Left kidney (tissue), 8 donors: ENCODE measurements around the gene SCAPER. TPM values are rescaled to one million over a fixed set of nuclear protein-coding genes. Genes with fewer than 3 reads are reported as not detected.

Experiments
- DNase-seq: peaks from one replicate; pipeline ENCODE4 v3.0.0-alpha.2; 2013
- long read RNA-seq, 8 donors: transcript quantifications; one replicate each; lab custom pipeline, GENCODE V29; 2026
- polyA plus RNA-seq: library from polyadenylated mRNA; unstranded; fragments of 120-200 nt; gene quantifications from one replicate; pipeline ENCODE4 v1.2.1, GENCODE V29; 2013; ENCODE audit not compliant: insufficient read length

The SCAPER gene, protein sequence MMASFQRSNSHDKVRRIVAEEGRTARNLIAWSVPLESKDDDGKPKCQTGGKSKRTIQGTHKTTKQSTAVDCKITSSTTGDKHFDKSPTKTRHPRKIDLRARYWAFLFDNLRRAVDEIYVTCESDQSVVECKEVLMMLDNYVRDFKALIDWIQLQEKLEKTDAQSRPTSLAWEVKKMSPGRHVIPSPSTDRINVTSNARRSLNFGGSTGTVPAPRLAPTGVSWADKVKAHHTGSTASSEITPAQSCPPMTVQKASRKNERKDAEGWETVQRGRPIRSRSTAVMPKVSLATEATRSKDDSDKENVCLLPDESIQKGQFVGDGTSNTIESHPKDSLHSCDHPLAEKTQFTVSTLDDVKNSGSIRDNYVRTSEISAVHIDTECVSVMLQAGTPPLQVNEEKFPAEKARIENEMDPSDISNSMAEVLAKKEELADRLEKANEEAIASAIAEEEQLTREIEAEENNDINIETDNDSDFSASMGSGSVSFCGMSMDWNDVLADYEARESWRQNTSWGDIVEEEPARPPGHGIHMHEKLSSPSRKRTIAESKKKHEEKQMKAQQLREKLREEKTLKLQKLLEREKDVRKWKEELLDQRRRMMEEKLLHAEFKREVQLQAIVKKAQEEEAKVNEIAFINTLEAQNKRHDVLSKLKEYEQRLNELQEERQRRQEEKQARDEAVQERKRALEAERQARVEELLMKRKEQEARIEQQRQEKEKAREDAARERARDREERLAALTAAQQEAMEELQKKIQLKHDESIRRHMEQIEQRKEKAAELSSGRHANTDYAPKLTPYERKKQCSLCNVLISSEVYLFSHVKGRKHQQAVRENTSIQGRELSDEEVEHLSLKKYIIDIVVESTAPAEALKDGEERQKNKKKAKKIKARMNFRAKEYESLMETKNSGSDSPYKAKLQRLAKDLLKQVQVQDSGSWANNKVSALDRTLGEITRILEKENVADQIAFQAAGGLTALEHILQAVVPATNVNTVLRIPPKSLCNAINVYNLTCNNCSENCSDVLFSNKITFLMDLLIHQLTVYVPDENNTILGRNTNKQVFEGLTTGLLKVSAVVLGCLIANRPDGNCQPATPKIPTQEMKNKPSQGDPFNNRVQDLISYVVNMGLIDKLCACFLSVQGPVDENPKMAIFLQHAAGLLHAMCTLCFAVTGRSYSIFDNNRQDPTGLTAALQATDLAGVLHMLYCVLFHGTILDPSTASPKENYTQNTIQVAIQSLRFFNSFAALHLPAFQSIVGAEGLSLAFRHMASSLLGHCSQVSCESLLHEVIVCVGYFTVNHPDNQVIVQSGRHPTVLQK (N-terminal part only)
- polyA plus RNA-seq = 21.9 TPM
- long read RNA-seq, donor 1, partial matches to known transcripts = 0 of 1 reads
- long read RNA-seq, donor 1, other reads (novel, unspliced or antisense) = 0 of 1 reads
- long read RNA-seq, donor 2, partial matches to known transcripts = 0 of 1 reads
- long read RNA-seq, donor 2, other reads (novel, unspliced or antisense) = 0 of 1 reads
- long read RNA-seq, donor 3 = 0 reads
- long read RNA-seq, donor 4 = 0 reads
- long read RNA-seq, donor 5 = 0 reads
- long read RNA-seq, donor 6, partial matches to known transcripts = 140 of 387 reads
- long read RNA-seq, donor 6, other reads (novel, unspliced or antisense) = 247 of 387 reads
- long read RNA-seq, donor 7 = 0 reads
- long read RNA-seq, donor 8 = 0 reads

- peak; percentile 91 for DNase-seq
Observed at GRCh38 chr15:76905013-76905839, at the start of gene SCAPER. Gene SCAPER, minus strand, starts transcription at chr15:76905340. Its CDS starts 21,523 bp downstream, at chr15:76883817.

DNA sequence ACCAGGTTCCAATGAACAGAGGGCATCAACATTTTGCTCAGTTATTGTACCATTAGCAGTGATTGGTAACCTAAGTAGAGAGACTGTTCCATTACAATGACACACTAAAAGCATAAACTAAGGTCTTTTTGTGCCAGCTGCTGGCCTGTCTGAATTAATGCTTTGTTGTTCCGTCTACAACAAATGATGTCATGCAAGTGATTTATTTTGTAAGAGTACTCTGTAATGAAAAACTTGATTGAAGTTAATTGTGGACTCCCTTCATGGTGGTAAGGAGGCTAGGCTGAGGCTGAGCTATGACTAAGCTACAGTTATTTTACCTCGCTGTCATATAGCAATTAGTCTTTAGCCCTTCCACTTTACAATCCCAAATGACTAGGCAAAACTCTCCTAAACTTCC lies 49.6 kb upstream of the SCAPER start:
- DNase-seq = no peak

DNA sequence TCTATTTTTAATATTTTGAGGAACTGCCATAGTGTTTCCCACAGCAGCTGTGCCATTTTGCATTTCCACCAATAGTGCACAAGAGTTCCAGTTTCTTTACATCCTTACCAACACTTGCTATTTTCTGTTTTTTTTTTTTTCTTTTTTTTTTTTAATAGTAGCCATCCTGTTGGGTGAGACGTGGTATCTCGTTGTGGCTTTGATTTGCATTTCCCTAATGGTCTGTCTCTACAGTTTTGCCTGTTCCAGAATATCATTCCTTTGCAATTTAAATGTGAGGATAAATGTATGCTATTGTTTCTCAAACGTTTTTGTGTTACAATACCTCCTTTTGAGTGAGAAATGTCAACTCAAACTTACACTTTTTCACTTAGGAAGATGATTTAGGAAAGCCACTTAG lies 48.8 kb upstream of the SCAPER start:
- DNase-seq = no peak

DNA sequence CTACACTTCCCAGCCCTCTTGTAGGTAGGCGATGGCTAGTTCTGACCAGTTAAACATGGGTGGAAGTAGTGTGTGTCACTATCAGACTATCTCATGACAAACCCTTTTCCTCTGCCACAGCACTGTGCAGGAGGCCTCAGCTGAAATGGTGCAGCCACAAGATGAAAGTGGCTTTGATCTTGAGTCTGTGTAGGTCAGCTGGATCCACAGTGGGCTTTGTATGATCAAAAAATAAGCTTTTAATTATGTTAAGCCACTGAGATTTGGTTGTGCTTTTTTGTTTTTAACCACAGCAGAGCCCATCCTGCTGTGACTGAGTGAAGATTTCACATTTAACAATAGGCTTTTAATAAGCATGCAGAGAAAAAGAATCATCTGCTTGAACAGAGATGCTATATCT lies 46.1 kb upstream of the SCAPER start:
- no peak for DNase-seq

DNA sequence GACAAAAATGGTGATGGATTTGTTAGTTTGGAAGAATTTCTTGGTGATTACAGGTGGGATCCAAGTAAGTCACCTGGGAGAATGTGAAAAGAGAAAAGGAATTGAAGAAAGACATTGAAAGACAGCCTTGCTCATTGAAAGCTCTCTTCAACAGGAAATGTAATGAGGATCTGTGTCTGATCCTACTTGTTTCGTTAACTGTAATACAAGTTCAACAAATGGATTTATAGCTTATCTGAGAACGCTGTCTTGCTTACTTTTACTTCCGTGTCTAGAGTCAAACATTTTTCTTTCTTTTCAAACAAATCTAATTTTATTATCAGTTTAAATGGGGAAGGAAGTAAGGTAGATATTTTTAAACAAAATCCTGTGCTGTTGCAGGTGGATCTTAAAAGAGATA lies 42.3 kb upstream of the SCAPER start:
- no peak for DNase-seq

- DNase-seq = no peak
Observed at GRCh38 chr15:76945494-76946093, 40.5 kb upstream of the SCAPER start.

DNA sequence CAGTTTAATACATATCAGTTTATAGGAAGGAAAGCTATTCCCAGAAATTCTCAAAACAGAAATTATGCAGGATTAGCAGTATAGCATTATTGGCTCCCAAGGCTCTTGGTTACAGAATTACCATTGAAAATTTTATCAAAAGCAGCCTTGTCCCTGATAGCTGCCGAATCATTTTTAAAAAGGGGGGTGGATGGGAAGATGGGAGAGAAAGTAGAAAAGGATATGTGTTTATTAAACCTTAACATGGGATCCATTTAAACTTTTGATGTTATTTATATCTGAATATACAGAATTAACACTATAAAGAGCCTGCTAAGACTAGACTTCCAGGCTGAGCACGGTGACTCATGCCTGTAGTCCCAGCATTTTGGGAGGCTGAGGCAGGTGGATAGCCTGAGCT lies 37.2 kb upstream of the SCAPER start:
- DNase-seq = no peak

DNA sequence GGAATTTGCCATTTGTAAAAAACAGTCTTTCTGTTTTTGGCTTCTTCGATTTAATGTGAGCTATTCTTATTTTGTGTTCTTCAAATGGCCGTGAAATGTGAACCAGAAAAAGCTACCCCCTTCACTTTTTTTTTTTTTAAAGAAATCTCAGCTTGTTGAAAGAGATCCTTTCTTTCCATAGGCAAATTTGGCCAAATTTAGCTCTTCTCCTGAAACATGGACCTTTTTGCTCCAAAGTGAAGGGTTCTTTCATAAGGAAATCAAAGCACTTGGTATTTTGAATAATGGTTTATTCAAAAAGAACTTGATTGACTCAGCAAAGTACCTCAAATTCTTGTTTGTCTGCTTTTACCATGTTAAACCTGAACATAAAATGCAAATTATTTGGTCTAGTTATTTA lies 36.5 kb upstream of the SCAPER start:
- DNase-seq = no peak

GRCh38 chr15:76939715-76940114 lies 34.6 kb upstream of the SCAPER start:
- DNase-seq = no peak

DNA sequence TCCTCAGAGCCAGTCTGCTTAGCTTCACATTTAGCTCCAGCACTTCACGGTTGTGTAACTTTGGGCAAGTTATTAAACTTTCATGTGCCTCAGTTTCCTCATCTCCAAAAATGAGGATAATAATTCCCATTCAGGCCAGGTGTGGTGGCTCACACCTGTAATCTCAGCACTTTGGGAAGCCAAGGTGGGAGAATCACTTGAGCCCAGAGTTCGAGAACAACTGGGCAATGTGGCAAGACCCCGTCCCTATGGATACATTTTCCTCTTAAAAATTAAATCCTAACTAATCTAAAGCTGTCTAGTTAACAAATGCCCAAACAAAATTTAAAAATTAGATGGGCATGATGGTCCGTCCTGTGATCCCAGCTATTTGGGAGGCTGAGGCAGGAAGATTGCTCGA lies 33.6 kb upstream of the SCAPER start:
- DNase-seq = no peak

GRCh38 chr15:76936671-76937070 lies 31.5 kb upstream of the SCAPER start:
- no peak for DNase-seq

- peak; percentile 21 for DNase-seq
Observed at GRCh38 chr15:76935620-76936019, 30.5 kb upstream of the SCAPER start.

GRCh38 chr15:76932135-76932966 lies 27.2 kb upstream of the SCAPER start:
- DNase-seq = peak; percentile 31

DNA sequence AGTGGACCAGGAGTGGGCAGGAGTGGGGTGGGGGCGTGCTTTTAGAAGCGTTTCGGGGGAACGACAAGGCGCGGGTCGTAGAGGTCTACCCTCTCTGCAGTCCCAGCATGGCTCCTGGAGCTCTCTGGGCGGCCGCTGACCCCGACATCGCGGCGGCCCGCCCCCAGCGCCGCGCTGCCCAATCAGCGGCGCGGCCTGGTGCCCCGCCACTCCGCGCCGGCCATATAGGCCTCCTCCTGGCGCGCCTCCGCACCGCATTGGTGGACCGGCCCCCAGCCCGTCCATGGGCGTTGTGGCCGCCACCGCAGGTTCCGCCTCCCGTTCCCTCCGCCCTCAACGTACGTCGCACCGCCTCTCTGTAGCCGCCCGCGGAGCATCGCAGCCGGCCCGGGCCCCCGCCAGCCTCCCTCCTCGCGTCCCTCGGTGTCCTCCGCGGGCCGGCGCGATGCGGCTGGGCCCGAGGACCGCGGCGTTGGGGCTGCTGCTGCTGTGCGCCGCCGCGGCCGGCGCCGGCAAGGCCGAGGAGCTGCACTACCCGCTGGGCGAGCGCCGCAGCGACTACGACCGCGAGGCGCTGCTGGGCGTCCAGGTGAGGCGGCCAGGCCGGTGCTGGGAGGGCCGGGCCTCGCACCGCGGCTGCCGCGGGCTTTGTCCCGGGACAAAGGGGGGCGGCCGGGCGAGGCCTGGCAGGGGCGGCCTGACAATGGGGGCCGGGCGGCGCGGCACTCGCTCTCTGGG lies 26.4 kb upstream of the SCAPER start, which contains the start of gene RCN2:
RCN2 (plus strand) TSS at position 353 of the 738 bp plus-strand sequence; CDS start at position 446, 93 bp downstream.
- DNase-seq = peak; percentile 95

- peak; percentile 14 for DNase-seq
Observed at GRCh38 chr15:76930831-76931396, 25.8 kb upstream of the SCAPER start.

DNA sequence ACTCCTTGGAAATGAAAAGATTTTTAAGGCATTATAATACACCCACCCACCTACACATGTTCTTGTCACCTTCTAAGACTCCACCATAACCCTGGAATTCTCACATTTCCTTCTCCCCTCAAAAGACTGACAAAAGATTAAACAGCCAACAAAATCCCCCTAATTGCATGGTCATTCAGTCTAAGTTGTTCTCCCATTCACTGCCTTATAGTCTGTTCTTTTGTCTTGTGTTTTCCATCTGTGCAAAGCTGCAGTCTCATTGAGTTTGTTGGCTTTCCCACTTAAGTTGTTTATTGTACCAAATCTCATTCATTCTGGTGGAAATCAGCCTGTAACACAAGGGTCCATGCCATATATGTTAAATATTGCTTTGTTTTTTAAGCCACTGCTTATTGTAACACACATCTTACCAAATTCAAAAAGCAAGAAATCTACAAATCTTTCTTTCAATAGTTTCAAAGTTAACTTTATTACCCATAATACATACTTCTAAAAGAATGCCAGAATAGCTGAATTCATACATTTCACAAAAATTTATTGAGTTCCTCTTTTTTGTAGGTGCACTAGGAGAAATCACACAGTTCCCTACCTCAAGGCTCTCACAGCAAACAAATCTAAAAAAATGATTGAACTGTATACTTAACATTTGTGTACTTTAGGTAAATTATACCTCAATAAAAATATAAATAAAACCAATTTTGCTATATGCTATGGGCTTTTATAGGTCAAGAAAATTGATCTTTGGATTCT lies 24.0 kb upstream of the SCAPER start:
- no peak for DNase-seq

DNA sequence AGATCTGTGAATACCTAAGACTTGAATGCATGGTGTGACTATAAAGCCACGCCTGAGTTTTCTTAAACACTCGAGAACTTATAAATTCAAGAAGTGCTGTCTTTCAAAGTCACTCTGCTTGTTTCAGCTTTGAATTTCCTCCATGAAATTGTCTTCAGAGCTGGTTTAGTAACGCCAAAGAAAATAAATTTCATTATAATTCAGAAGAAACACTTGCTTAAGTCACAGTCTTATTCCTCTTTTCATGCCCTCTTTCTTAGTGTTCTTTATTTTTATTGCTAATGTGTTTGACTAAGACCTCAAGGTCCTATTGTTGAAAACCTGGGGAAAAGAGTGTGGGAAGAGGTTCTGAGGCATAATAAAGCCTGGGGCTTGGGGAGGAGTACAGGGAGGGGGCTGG lies 23.1 kb upstream of the SCAPER start:
- DNase-seq = no peak
